SK-N-MC (cell line): ENCODE data around the gene PHC2.
"Not testable (repeated sequence)": the region's sequence is repeated elsewhere in the genome, so short reads cannot be mapped to it uniquely, and the experiment has no call there.

Experiments used
- DNase-seq: peaks from one replicate; pipeline ENCODE4 v3.0.0-alpha.2; 2011; ENCODE audit warnings: low read depth, low spot score
- H3K27ac ChIP-seq: fragments of 200-600 bp; sonication (generic); 2 replicates; pipeline ENCODE4 v1.5.1; 2016; ENCODE audit warnings: mixed run types
- H3K36me3 ChIP-seq: fragments of 200-600 bp; sonication (generic); 2 replicates; pipeline ENCODE4 v1.6.1; 2017; ENCODE audit warnings: antibody characterized with exemption, low read length, mixed read lengths; ENCODE audit not compliant: insufficient read depth
- H3K4me3 ChIP-seq: fragments of 200-600 bp; sonication (generic); 2 replicates; pipeline ENCODE4 v1.5.1; 2016
- H3K9ac ChIP-seq: fragments of 200-600 bp; sonication (generic); 2 replicates; pipeline ENCODE4 v1.8.0; 2017; ENCODE audit warnings: mixed run types, mixed read lengths; ENCODE audit not compliant: insufficient read length
- H3K9me3 ChIP-seq: fragments of 200-600 bp; sonication (generic); 2 replicates; pipeline ENCODE4 v1.6.1; 2017; ENCODE audit warnings: low read depth, mild to moderate bottlenecking, antibody characterized with exemption, low read length, moderate library complexity, mixed read lengths
- EZH2 ChIP-seq: fragments of 200-600 bp; sonication (generic); IDR thresholded peaks from one replicate; pipeline ENCODE4 v1.6.1; 2017; ENCODE audit warnings: antibody characterized with exemption
- FOXP2 ChIP-seq: optimal IDR thresholded peaks from 2 replicates; pipeline ENCODE3; 2011; ENCODE audit warnings: mild to moderate bottlenecking, moderate library complexity; ENCODE audit not compliant: insufficient read depth; ENCODE audit errors: extremely low read length, control extremely low read depth
- POLR2AphosphoS5 ChIP-seq: IDR thresholded peaks from 2 replicates; pipeline ENCODE4 v1.6.1; 2012; ENCODE audit warnings: mild to moderate bottlenecking, low read depth, low read length, borderline replicate concordance

Gene PHC2

GRCh38 chr1:33314416-33314815 is 116.5 kb downstream of the PHC2 start:
- no peaks in the 10 kb centered on the region for H3K36me3 ChIP-seq
- TF ChIP-seq EZH2 (no peak), FOXP2 (no peak), POLR2AphosphoS5 (no peak)
- H3K9ac ChIP-seq, result no peak overlapping the region
- no peak for DNase-seq
- H3K27ac ChIP-seq, result no peak overlapping the region
- no peak overlapping the region for H3K4me3 ChIP-seq
- no peaks in the 10 kb centered on the region for H3K9me3 ChIP-seq

DNA sequence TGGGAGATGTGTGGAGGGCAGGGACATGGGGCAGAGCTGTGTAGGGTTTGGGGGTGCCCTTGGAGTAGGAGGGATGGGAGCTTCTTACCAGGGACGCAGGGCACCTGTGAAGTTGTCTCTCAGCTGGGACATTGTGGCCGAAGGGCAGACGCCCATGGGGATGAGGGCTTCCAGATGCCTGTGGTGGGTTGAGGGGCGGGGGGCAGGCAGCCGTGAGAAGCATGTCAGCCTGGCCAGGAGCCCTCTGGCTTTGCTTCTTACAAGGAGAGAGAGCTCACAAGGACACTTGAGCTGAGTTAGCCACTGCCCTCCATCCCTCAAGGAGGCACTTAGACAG is 118.5 kb downstream of the PHC2 start:
- Histone ChIP-seq H3K9me3 (no peaks in the 10 kb centered on the region), H3K27ac (no peak overlapping the region), H3K4me3 (no peak overlapping the region), H3K9ac (no peak overlapping the region), H3K36me3 (no peaks in the 10 kb centered on the region)
- DNase-seq, result no peak
- TF ChIP-seq EZH2 (no peak), POLR2AphosphoS5 (no peak), FOXP2 (no peak)

DNA sequence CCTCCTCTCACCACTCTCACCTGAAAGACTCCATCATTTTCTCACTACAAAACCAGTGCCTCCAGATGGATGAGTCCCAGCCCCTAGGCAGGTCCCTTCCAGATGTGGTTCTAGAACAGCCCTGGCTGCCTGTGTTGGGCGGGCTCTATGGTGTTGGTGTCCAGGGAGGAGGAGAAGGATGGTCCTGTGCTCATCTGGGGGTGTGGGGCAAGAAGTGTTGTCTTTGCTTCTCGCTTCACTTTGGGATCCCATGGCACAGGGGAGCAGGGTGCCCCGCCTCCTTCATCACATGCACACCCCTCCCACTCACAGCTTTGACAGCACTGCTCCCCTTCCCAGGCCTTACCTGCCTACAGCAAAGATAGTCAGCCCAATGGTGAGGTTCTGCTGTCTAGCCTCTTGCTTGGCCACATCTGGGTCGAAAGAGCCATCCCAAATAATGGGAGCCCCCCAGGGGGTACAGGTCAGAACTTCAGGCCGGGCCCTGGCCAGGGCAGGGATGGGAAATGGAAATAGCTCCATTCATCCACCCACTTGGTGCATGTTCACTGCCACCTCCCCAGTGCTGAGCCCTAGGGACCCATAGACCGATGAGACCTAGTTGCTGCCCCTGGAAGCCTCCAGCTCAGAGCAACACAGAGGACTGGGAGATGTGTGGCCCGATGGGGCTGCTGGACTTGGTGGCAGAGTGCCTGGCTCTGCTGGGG is 119.0 kb downstream of the PHC2 start:
- no peak for TF ChIP-seq POLR2AphosphoS5
- DNase-seq, result no peak
- no peaks in the 10 kb centered on the region for H3K9me3 ChIP-seq
- no peaks in the 10 kb centered on the region for H3K36me3 ChIP-seq
- H3K27ac ChIP-seq, result no peak overlapping the region
- no peak overlapping the region for H3K4me3 ChIP-seq
- no peak overlapping the region for H3K9ac ChIP-seq

- TF ChIP-seq POLR2AphosphoS5, result no peak
- H3K9ac ChIP-seq, result no peak overlapping the region
Measured at GRCh38 chr1:33310702-33311101, 120.2 kb downstream of the PHC2 start.

GRCh38 chr1:33309351-33309750 is 121.5 kb downstream of the PHC2 start:
- not testable (repeated sequence) for H3K9me3 ChIP-seq, H3K27ac ChIP-seq, H3K9ac ChIP-seq, H3K36me3 ChIP-seq, H3K4me3 ChIP-seq, DNase-seq

More at GRCh38 chr1:33310702-33311101, 120.2 kb downstream of the PHC2 start:
- DNase-seq, result no peak
- H3K27ac ChIP-seq, result no peak overlapping the region
- no peak overlapping the region for H3K4me3 ChIP-seq
- H3K36me3 ChIP-seq, result no peaks in the 10 kb centered on the region
- H3K9me3 ChIP-seq, result no peaks in the 10 kb centered on the region

GRCh38 chr1:33307494-33307864 is 123.4 kb downstream of the PHC2 start:
- no peak overlapping the region for H3K9ac ChIP-seq
- H3K9me3 ChIP-seq, result no peaks in the 10 kb centered on the region
- no peak overlapping the region for H3K27ac ChIP-seq
- H3K36me3 ChIP-seq, result no peaks in the 10 kb centered on the region
- no peak for TF ChIP-seq FOXP2
- TF ChIP-seq POLR2AphosphoS5, result no peak
- TF ChIP-seq EZH2, result no peak
- DNase-seq, result no peak
- no peak overlapping the region for H3K4me3 ChIP-seq

- no peaks in the 10 kb centered on the region for H3K9me3 ChIP-seq
- no peak overlapping the region for H3K4me3 ChIP-seq
- TF ChIP-seq FOXP2 (no peak), POLR2AphosphoS5 (no peak), EZH2 (no peak)
- no peak overlapping the region for H3K9ac ChIP-seq
- no peaks in the 10 kb centered on the region for H3K36me3 ChIP-seq
- no peak overlapping the region for H3K27ac ChIP-seq
- DNase-seq, result no peak
Measured at GRCh38 chr1:33306653-33307493, 124.0 kb downstream of the PHC2 start.

GRCh38 chr1:33305816-33306652 is 124.9 kb downstream of the PHC2 start:
- no peak overlapping the region for H3K9ac ChIP-seq
- H3K4me3 ChIP-seq, result no peak overlapping the region
- H3K27ac ChIP-seq, result no peak overlapping the region
- peaks cover 6% of the 10 kb centered on the region; the same call in 1 of the 2 replicates for H3K36me3 ChIP-seq
- no peaks in the 10 kb centered on the region for H3K9me3 ChIP-seq
- TF ChIP-seq FOXP2, result no peak
- no peak for TF ChIP-seq EZH2
- no peak for TF ChIP-seq POLR2AphosphoS5
- DNase-seq, result no peak

DNA sequence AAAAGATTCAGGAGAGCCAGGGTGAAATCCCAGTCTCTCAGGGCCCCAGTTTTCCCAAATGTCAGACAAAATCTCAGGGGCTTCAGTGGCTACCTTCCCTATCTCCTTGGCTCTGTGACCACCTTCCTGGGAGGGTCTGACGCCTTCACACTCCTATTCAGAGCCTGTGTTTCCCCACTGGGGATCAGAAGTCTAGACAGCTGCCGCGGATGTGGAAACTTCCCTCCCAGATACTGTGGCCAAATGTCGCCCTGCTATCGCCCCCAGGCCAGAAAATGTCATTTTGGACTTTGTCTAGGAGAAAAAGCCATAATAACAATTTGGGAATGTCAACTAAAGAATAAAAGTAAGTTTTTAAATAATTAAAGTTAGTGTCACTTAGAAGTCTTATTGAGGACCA is 125.9 kb downstream of the PHC2 start:
- H3K9me3 ChIP-seq, result no peaks in the 10 kb centered on the region
- H3K27ac ChIP-seq, result no peak overlapping the region
- peaks cover 8% of the 10 kb centered on the region; the same call in 1 of the 2 replicates for H3K36me3 ChIP-seq
- H3K4me3 ChIP-seq, result no peak overlapping the region
- no peak overlapping the region for H3K9ac ChIP-seq
- no peak for DNase-seq
- TF ChIP-seq EZH2 (no peak), POLR2AphosphoS5 (no peak), FOXP2 (no peak)
